ENCODE data around the gene TXNL4A. TPM values are rescaled to one million over a fixed set of nuclear protein-coding genes. Genes with fewer than 3 reads are reported as not detected.
"Not testable (repeated sequence)": the region's sequence is repeated elsewhere in the genome, so short reads cannot be mapped to it uniquely, and the experiment has no call there.

The TXNL4A gene
- total and polyA plus RNA-seq, 12 donors = 26.5 to 148 (median 91.5) TPM

- Histone ChIP-seq H3K27ac (no peak overlapping the region), H3K9me3 (replicated peaks in 1 of 3) (no peaks in the 10 kb centered on the region), H3K4me1 (replicated peaks in 1 of 2) (peaks cover 5 to 13% of the 10 kb centered on the region in 2 donors), H3K4me3 (no peak overlapping the region), H3K27me3 (no peaks in the 10 kb centered on the region), H3K36me3 (replicated peaks in 1 of 2) (no peaks in the 10 kb centered on the region)
- TF ChIP-seq POLR2A (IDR thresholded peaks at IDR 0.05) = no peak
- TF ChIP-seq CTCF (IDR thresholded peaks at IDR 0.05) = no peak
- 62 to 87% (median 83%) methylated on average over 10 of the region's 10 CpGs for WGBS, 4 donors
- intact Hi-C loops (cut with DNase I) = no loop called here
- DNase-seq = no peak
Measured at GRCh38 chr18:79962311-79962710, 26.1 kb downstream of the TXNL4A start.

DNA sequence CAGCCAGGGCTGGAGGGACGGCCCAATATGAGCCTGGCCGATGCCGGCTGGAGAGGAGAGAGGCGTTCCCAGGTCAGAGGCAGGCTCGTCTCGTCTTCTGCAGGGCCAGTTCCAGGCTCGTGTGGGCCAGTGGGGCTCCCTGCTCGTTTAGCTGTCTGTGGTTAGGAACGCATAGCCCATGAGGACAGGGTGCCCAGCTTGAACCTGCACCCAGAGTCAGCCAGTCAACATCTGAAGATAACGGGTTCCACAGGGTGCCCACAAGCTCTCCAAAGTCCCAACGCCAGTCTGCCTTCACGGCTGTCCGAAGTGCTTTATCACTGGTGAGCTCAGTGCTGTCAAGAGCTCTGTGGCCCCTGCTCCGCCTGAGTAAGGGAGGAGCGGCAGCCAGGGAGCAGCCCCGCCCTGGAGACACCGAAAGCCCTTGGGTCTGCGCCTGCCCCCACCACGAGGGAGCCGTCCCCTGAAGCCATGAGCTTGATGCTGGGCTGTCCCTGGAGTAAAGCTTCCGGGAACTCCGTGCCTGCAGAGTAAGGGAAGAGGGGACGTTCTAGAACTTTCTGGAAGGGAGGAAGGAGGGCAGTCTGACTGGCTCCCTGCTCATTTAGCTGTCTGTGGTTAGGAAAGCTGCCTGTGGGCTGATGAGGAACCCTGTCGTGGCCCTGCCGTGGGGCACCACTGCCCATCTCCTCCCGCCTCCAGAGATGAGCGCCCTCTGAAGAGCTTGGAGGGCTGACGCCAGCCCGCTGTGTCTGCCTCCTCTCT is 26.7 kb downstream of the TXNL4A start:
- WGBS, 4 donors = 62 to 85% (median 70%) methylated on average over 13 to 29 of the region's 29 CpGs
- Histone ChIP-seq H3K9me3 (replicated peaks in 1 of 3) (no peaks in the 10 kb centered on the region), H3K4me3 (no peak overlapping the region), H3K27ac (no peak overlapping the region), H3K27me3 (no peaks in the 10 kb centered on the region), H3K4me1 (replicated peaks in 1 of 2) (peaks cover 5 to 13% of the 10 kb centered on the region in 2 donors), H3K36me3 (replicated peaks in 1 of 2) (no peaks in the 10 kb centered on the region)
- TF ChIP-seq POLR2A (IDR thresholded peaks at IDR 0.05) = no peak
- TF ChIP-seq CTCF (IDR thresholded peaks at IDR 0.05) = no peak
- intact Hi-C loops (cut with DNase I) = no loop called here
- DNase-seq = no peak

DNA sequence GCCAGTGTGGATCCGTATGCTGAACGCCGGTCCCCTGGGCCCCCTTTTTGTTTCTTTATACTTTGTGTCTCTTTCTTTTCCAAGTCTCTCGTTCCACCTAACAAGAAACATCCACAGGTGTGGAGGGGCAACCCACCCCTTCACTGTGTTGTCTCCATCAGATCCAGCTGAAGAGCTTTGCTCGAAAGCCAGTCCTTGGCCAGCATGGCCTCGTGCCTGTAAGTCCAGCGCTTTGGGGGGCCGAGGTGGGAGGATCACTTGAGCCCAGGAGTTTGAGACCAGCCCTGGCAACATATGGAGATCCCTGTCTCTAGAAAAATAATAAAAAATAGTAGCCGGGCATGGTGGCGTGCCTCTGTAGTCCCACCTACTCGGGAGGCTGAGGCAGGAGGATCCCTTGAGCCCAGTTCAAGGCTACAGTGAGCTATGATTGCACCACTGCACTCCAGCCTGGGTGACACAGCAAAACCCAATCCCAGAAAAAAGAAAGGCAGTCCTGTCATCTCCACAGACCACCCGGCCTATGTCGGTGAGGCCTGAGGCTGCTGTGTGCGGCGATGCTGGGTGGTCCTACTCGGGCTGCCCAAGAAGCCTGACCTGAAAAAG is 27.3 kb downstream of the TXNL4A start:
- TF ChIP-seq CTCF (IDR thresholded peaks at IDR 0.05) = no peak
- no peak for TF ChIP-seq POLR2A (IDR thresholded peaks at IDR 0.05)
- no peak for DNase-seq
- WGBS, 4 donors = 72 to 86% (median 83%) methylated on average over 11 to 16 of the region's 16 CpGs
- Histone ChIP-seq H3K27me3 (no peaks in the 10 kb centered on the region), H3K9me3 (replicated peaks in 1 of 3) (no peaks in the 10 kb centered on the region), H3K36me3 (replicated peaks in 1 of 2) (no peaks in the 10 kb centered on the region), H3K4me1 (replicated peaks in 1 of 2) (peaks cover 5 to 13% of the 10 kb centered on the region in 2 donors), H3K27ac (no peak overlapping the region), H3K4me3 (no peak overlapping the region)
- intact Hi-C loops (cut with DNase I) = no loop called here

DNA sequence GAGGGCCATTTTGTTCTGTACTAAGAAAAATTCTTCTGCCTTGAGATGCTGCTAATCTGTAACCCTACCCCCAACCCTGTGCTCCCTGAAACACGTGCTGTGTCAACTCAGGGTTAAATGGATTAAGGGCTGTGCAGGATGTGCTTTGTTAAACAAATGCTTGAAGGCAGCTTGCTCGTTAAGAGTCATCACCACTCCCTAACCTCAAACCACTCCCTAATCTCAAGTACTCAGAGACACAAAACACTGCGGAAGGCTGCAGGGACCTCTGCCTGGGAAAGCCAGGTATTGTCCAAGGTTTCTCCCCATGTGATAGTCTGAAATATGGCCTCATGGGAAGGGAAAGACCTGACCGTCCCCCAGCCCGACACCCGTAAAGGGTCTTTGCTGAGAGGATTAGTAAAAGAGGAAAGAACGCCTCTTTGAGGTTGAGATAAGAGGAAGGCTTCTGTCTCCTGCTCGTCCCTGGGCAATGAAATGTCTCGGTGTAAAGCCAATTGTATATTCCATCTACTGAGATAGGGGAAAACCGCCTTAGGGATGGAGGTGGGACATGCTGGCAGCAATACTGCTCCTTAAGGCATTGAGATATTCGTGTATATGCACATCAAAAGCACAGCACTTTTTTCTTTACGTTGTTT is 28.1 kb downstream of the TXNL4A start:
- 34 to 38% (median 36%) methylated on average over 12 of the region's 12 CpGs for WGBS, 4 donors
- H3K27me3 ChIP-seq; H3K4me3 ChIP-seq; H3K4me1 ChIP-seq (replicated peaks in 1 of 2); H3K9me3 ChIP-seq (replicated peaks in 1 of 3); H3K36me3 ChIP-seq (replicated peaks in 1 of 2); intact Hi-C loops (cut with DNase I); H3K27ac ChIP-seq; DNase-seq: not testable (repeated sequence)
